Ovary (tissue), 9 donors: ENCODE measurements around the gene ACTL10. TPM values are rescaled to one million over a fixed set of nuclear protein-coding genes. Genes with fewer than 3 reads are reported as not detected.

Experiments used
- DNase-seq, 5 donors: peaks; one replicate each; pipeline ENCODE4 v3.0.0-alpha.2; 2019 to 2020
- H3K27ac ChIP-seq, 2 donors: fragments of 200-600 bp; one replicate each; pipeline versions ENCODE4 v1.5.1 to v1.8.0; 2019 to 2022
- H3K27me3 ChIP-seq: fragments of 200-600 bp; one replicate; pipeline ENCODE4 v1.8.0; 2022
- H3K36me3 ChIP-seq: fragments of 200-600 bp; sonication (generic); one replicate; pipeline ENCODE4 v1.5.1; 2019
- H3K4me1 ChIP-seq: one replicate; pipeline ENCODE4 v1.8.1; 2013; ENCODE audit warnings: mild to moderate bottlenecking, moderate library complexity; ENCODE audit not compliant: insufficient read depth
- H3K4me3 ChIP-seq: fragments of 200-600 bp; sonication (generic); one replicate; pipeline ENCODE4 v1.5.1; 2017
- H3K9me3 ChIP-seq, 2 donors: fragments of 200-600 bp in 1 of 2; sonication (generic) in 1 of 2; one replicate each; pipeline versions ENCODE4 v1.5.1 to v1.8.1; 2013 to 2019; ENCODE audit warnings: mild to moderate bottlenecking in 1 of 2, moderate library complexity in 1 of 2
- CTCF ChIP-seq, 3 donors: fragments of 450-650 bp in 2 of 3; fragments of 200-600 bp in 1 of 3; IDR thresholded peaks; one replicate each; pipeline versions ENCODE4 v1.5.1 to v1.8.0; 2016 to 2022; ENCODE audit warnings: antibody characterized with exemption in 3 of 3, mild to moderate bottlenecking in 1 of 3
- EP300 ChIP-seq: sonication (generic); formaldehyde crosslinking; IDR thresholded peaks from one replicate; pipeline ENCODE4 v1.6.1; 2017; ENCODE audit warnings: antibody characterized with exemption
- POLR2A ChIP-seq: fragments of 450-650 bp; IDR thresholded peaks from one replicate; pipeline ENCODE4 v1.6.1; 2017; ENCODE audit warnings: antibody characterized with exemption, mild to moderate bottlenecking, moderate library complexity
- WGBS, 3 donors: extraction: QIAGEN DNeasy Blood & Tissue Kit in 1 of 3; methylation state at CpG; one replicate each; pipeline versions ENCODE4 v1.1.5 to v1.1.7; 2013 to 2017; 5-methylcytosine and 5-hydroxymethylcytosine counted together
- intact Hi-C, 4 donors: fragments of 100-400 bp; cut with DNase I; formaldehyde crosslinking; loops; one replicate each; pipeline versions ENCODE4 v1.11.0 to v1.15.1; 2022 to 2023
- polyA plus RNA-seq, 2 donors: library from polyadenylated mRNA; stranded (reverse); fragments of 200-250 nt in 1 of 2; fragments of 350-450 nt in 1 of 2; fragmentation: Illumina TruSeq in 1 of 2; extraction: RNeasy Lipid Tissue Mini Kit (QIAGEN cat#74804) in 1 of 2; gene quantifications; one replicate each; pipeline ENCODE4 v1.2.3, GENCODE V29; 2013 to 2014
- total RNA-seq, 7 donors: library from RNA; depleted of rRNA in 2 of 7; stranded (reverse); fragments of >200 nt in 2 of 7; fragmentation: NEBNext Ultra II Directional in 3 of 7; extraction: Animal tissue kit (Norgen Biotek cat#: 25700) in 3 of 7; gene quantifications; one replicate each; pipeline versions ENCODE4 v1.1.0 to v1.2.4, GENCODE V29; 2016 to 2023
- donor health status: DM: no; HTN: no; CAD: no; lungs with moderate emphysema.
- donor health status: DM: no; HTN: no; CAD: no.
- donor health status: Bipolar disorder and iron deficiency.
- donor health status: DM: yes; HTN: yes; CAD: no.
- donor health status: DM: no; HTN: no; CAD: no.
- donor health status: DM: yes; HTN: yes; CAD: no.

The ACTL10 gene
- total and polyA plus RNA-seq, 9 donors = 0.59 to 2.4 (median 1.6) TPM; not detected in 1

DNA sequence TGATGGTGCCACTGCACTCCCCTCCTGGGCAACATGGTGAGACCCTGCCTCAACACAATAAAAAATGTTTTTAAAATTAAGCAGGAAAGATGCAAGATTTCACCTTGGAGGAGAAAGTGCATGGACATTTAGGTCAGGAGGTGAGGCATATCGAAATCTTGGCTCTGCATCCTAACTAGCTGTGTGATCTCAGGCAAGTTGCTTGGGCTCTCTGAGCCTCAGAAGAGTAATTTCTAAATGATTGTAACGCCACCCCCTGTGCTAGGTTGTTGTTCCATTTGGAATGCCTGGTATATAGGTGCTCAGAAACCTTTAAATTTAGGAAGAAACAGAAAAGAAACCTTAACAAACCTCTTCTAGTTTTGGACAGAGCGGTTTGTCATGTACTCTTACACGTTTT is 40.6 kb upstream of the ACTL10 start:
- no peak for TF ChIP-seq POLR2A
- no peak for TF ChIP-seq EP300
- TF ChIP-seq CTCF (IDR thresholded peaks at IDR 0.05) = no peak
- intact Hi-C loops = no loop called here
- Histone ChIP-seq H3K4me1 (no peaks in the 10 kb centered on the region), H3K27ac (no peak overlapping the region), H3K4me3 (no peak overlapping the region), H3K27me3 (no peaks in the 10 kb centered on the region), H3K9me3 (no peaks in the 10 kb centered on the region), H3K36me3 (no peaks in the 10 kb centered on the region)
- 94 to 95% (median 95%) methylated on average over 4 of the region's 4 CpGs for WGBS, 3 donors
- no peak for DNase-seq

DNA sequence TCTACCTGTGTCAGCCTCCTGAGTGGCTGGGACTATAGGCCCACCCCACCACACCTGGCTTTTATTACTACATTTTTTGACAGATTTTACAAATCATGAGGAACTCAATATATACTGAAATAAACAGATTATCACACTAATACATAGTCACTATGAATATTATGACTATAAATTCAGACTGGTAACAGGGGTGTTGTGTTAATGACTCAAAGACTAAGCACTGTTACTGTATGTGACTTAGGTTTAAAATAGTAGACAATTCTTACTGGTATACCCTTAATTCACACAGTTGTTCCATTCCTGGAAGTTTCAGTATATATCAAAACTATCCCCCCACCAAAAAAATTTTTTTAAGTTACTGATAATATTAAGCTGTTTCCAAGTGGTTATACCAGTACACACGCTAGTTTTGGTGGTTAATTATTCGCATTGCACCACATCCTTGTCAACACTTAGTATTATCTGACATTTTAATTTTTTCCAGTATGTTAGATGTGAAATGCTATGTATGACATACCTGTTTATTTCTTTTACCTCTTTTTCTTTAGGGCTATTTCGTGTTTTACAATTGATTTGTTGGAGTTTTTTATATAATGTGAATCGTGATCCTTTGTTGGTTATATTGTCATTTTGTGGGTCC is 39.0 kb upstream of the ACTL10 start:
- Histone ChIP-seq H3K9me3 (no peaks in the 10 kb centered on the region), H3K4me3 (no peak overlapping the region), H3K27me3 (no peaks in the 10 kb centered on the region), H3K4me1 (no peaks in the 10 kb centered on the region), H3K36me3 (no peaks in the 10 kb centered on the region), H3K27ac (no peak overlapping the region)
- TF ChIP-seq POLR2A (no peak), CTCF (IDR thresholded peaks at IDR 0.05) (no peak), EP300 (no peak)
- no peak for DNase-seq
- intact Hi-C loops = no loop called here
- 97 to 99% (median 99%) methylated on average over 4 of the region's 4 CpGs for WGBS, 3 donors

DNA sequence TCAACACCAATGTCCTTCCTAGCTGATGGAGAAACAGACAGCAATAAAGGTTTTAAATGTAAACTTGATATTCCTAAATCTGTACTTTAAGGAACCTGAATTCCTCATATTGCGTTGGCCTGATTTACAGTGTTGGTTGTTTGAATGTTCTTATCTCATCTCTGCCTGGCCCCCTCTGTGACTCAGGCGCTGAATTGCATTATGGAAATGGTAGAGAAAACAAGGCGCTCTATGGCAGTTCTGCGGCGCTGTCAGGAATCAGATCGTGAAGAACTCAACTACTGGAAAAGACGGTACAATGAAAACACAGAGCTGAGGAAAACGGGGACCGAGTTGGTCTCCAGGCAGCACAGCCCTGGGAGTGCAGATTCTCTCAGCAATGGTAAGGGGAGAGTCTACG is 37.2 kb upstream of the ACTL10 start:
- Histone ChIP-seq H3K4me3 (no peak overlapping the region), H3K36me3 (no peaks in the 10 kb centered on the region), H3K27ac (no peak overlapping the region), H3K4me1 (no peaks in the 10 kb centered on the region), H3K27me3 (no peaks in the 10 kb centered on the region), H3K9me3 (no peaks in the 10 kb centered on the region)
- TF ChIP-seq POLR2A (no peak), CTCF (IDR thresholded peaks at IDR 0.05) (no peak), EP300 (no peak)
- no peak for DNase-seq
- WGBS, 3 donors = 92 to 95% (median 94%) methylated on average over 10 of the region's 10 CpGs
- intact Hi-C loops = no loop called here

- Histone ChIP-seq H3K36me3 (no peaks in the 10 kb centered on the region), H3K4me1 (no peaks in the 10 kb centered on the region), H3K9me3 (no peaks in the 10 kb centered on the region), H3K27me3 (no peaks in the 10 kb centered on the region), H3K27ac (no peak overlapping the region), H3K4me3 (no peak overlapping the region)
- intact Hi-C loops = no loop called here
- no peak for DNase-seq
- TF ChIP-seq POLR2A = no peak
- no peak for TF ChIP-seq EP300
- no peak for TF ChIP-seq CTCF (IDR thresholded peaks at IDR 0.05)
- 84 to 89% (median 86%) methylated on average over 5 of the region's 5 CpGs for WGBS, 3 donors
Observed at GRCh38 chr20:33629979-33630378, 36.8 kb upstream of the ACTL10 start.
